Gastrocnemius medialis (tissue), 4 donors: ENCODE data around the gene CENPL.

Source experiments
- POLR2A ChIP-seq, 2 donors: fragments of 450-650 bp; IDR thresholded peaks; one replicate each; pipeline ENCODE4 v1.6.1; 2017; ENCODE audit warnings: antibody characterized with exemption in 2 of 2, mild to moderate bottlenecking in 2 of 2, moderate library complexity in 2 of 2
- TF ChIP-seq, protein P1 (sequence below), 5 experiments: fragments of 450-650 bp in 3 of 5; fragments of 200-600 bp in 2 of 5; sonication (generic) in 2 of 5; IDR thresholded peaks in 4 of 5; conservative IDR thresholded peaks in 1 of 5; 1 replicate in 4 of 5; 2 replicates in 1 of 5; pipeline ENCODE4 v1.5.1; 2016 to 2019; ENCODE audit warnings: antibody characterized with exemption in 5 of 5, mild to moderate bottlenecking in 3 of 5, moderate library complexity in 3 of 5

DNA sequence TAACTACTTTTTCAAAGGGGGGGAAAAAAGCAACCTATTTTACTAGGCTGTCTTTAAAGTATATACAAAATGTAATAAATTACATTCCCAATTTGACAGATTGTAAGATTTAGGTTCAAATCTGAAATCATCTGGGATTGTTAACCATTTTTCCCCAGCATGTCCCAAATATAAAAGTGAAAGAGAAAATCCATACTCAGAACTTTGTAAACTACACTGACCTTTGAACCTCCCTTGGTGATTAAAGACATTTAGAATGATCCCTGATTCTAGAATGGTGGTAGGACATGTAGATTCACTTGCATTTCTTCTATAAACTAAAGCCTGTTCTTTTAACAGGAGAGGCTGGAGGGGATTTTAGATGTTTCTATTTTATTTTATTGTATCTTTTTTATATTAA, 70.9 kb downstream of the CENPL start:
- TF ChIP-seq, protein P1, sequence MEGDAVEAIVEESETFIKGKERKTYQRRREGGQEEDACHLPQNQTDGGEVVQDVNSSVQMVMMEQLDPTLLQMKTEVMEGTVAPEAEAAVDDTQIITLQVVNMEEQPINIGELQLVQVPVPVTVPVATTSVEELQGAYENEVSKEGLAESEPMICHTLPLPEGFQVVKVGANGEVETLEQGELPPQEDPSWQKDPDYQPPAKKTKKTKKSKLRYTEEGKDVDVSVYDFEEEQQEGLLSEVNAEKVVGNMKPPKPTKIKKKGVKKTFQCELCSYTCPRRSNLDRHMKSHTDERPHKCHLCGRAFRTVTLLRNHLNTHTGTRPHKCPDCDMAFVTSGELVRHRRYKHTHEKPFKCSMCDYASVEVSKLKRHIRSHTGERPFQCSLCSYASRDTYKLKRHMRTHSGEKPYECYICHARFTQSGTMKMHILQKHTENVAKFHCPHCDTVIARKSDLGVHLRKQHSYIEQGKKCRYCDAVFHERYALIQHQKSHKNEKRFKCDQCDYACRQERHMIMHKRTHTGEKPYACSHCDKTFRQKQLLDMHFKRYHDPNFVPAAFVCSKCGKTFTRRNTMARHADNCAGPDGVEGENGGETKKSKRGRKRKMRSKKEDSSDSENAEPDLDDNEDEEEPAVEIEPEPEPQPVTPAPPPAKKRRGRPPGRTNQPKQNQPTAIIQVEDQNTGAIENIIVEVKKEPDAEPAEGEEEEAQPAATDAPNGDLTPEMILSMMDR (IDR thresholded peaks at IDR 0.05 in 4 of 5, conservative IDR thresholded peaks at IDR 0.05 in 1 of 5): no peak
- no peak for TF ChIP-seq POLR2A (IDR thresholded peaks at IDR 0.05)
